Activated CD4-positive, alpha-beta memory T cell treated with anti-CD3 and anti-CD28 coated beads for 36 hours (primary cell): ENCODE results near the gene MRPL53. TPM values are rescaled to one million over a fixed set of nuclear protein-coding genes. Genes with fewer than 3 reads are reported as not detected.

ENCODE experiments used
- CTCF ChIA-PET: fragments of 350-600 bp; sonication (Branson Sonifier 250); formaldehyde crosslinking; loops from one replicate; lab custom pipeline; 2021; ENCODE audit warnings: antibody characterized with exemption, inconsistent platforms; lab: Charles Lee
- POLR2A ChIA-PET: fragments of 350-600 bp; sonication (Branson Sonifier 250); formaldehyde crosslinking; loops from one replicate; lab custom pipeline; 2021; ENCODE audit warnings: antibody characterized with exemption; lab: Charles Lee
- DNase-seq: peaks from one replicate; pipeline ENCODE4 v3.0.0-alpha.2; 2020
- H3K27ac Mint-ChIP-seq: one replicate; pipeline ENCODE4 v1.8.0; 2021; ENCODE audit warnings: mixed read lengths
- H3K27me3 Mint-ChIP-seq: one replicate; pipeline ENCODE4 v1.8.0; 2021; ENCODE audit warnings: mixed read lengths
- H3K36me3 Mint-ChIP-seq: one replicate; pipeline ENCODE4 v1.8.0; 2021; ENCODE audit warnings: mixed read lengths
- H3K4me1 Mint-ChIP-seq: one replicate; pipeline ENCODE4 v1.8.0; 2021; ENCODE audit warnings: low read depth, mixed read lengths
- H3K4me3 Mint-ChIP-seq: one replicate; pipeline ENCODE4 v1.8.0; 2021; ENCODE audit warnings: mild to moderate bottlenecking, mixed read lengths
- H3K9me3 Mint-ChIP-seq: one replicate; pipeline ENCODE4 v1.8.0; 2021; ENCODE audit warnings: mixed read lengths
- intact Hi-C: fragments of 100-400 bp; cut with micrococcal nuclease; formaldehyde crosslinking; loops from one replicate; pipeline ENCODE4 v1.15.1; 2023
- total RNA-seq, 2 experiments: library from RNA; stranded (reverse); gene quantifications; one replicate each; pipeline ENCODE4 v1.2.3, GENCODE V29; 2021

Gene MRPL53
- total RNA-seq, 2 experiments from 2014 or later, result 117 to 121 TPM

DNA sequence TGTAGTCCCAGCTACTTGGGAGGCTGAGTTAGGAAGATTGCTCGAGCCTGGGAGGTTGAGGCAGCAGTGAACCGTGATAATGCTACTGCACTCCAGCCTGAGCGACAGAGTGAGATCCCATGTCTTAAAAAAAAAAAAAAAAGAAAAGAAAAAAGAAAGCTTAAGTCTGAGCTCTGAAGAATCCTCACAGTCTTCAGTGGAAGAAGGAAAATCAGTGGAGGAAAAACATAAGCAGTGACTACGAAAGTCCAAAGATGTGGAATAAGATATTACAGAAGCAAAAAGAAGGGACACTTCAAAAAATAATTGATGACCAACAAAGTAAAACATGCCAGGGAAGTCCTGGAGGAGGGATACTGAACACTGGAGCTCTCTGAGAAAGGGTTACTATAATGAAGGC lies 37.8 kb upstream of the MRPL53 start:
- ChIA-PET CTCF (interaction anchor here (1.6 kb wide), 1 partner anchor 20 kb away, joined by 8 read pairs; the partner anchor contains the start of genes AUP1 and HTRA2), POLR2A (interaction anchor here (1.0 to 2.1 kb wide), 4 partner anchors 9 to 27 kb away, joined by 3 to 11 read pairs (median 4); partner anchors contain the start of genes AUP1 and HTRA2)
- peaks cover 34% of the 10 kb centered on the region for H3K4me1 Mint-ChIP-seq
- intact Hi-C loops, result no loop called here
- peaks cover 15% of the 10 kb centered on the region for H3K36me3 Mint-ChIP-seq
- peaks cover 28% of the 10 kb centered on the region for H3K27me3 Mint-ChIP-seq
- H3K9me3 Mint-ChIP-seq, result no peaks in the 10 kb centered on the region
- no peak for DNase-seq
- H3K4me3 Mint-ChIP-seq, result no peak overlapping the region
- no peak overlapping the region for H3K27ac Mint-ChIP-seq

GRCh38 chr2:74507926-74508520 lies 35.5 kb upstream of the MRPL53 start:
- DNase-seq, result no peak
- intact Hi-C loops, result loop anchor here (1.0 kb wide), 4 partner anchors 7 to 50 kb away; partner anchors contain the start of genes AUP1, HTRA2, TTC31 and WBP1
- peak overlapping the region; percentile 91 for H3K4me3 Mint-ChIP-seq
- H3K27ac Mint-ChIP-seq, result peak overlapping the region; percentile 98
- no peaks in the 10 kb centered on the region for H3K9me3 Mint-ChIP-seq
- peaks cover 34% of the 10 kb centered on the region for H3K27me3 Mint-ChIP-seq
- POLR2A ChIA-PET, result interaction anchor here (1.1 to 1.9 kb wide), 2 partner anchors 11 to 21 kb away, joined by 4 to 6 read pairs; no protein-coding TSS in a partner anchor
- peaks cover 41% of the 10 kb centered on the region for H3K4me1 Mint-ChIP-seq
- H3K36me3 Mint-ChIP-seq, result peaks cover 30% of the 10 kb centered on the region
- CTCF ChIA-PET, result interaction anchor here (1.0 to 2.0 kb wide), 2 partner anchors 25 to 59 kb away, joined by 3 to 7 read pairs; partner anchors contain the start of genes CCDC142 and TTC31

DNA sequence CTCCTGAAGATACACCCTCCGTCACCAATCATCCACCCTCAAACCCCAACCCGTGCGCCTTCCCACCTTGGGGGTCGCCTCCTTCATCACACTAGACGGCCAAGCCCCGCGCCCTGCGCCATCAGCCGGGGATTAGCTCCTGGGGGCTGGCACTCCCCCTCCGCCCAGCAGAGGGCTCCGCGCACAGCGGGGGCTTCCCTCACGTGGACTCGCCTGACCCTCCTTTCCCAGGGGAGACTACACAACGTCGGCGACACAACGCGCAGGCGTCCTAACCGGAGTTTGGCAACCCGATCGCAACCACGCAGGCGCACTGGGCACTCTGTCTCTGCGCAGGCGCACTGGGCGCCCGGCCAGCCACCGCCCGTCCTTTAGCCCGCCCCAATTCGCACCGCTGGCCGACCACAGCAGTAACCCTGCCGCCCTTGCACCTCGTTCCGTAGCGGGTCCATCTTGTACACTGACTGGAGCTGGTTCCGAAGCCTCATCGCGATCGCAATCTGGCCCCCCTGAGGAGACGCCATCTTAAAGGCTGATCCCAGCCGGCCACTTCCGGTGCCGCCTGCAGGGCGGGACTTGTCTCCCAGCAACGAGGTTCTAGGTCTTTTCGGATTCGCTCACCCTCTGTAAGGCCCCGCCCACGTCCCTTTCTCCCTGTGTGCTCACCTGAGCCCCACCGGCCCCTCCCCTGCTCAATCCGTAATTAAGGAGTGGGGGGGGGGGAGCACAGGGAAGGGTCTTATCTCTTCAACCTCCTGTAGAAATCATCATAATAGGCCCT lies 34.9 kb upstream of the MRPL53 start, which contains the start of gene PCGF1:
Gene PCGF1, minus strand, starts transcription at position 551 of the 781 bp plus-strand sequence. Its CDS starts 27 bp downstream, at position 524.
- H3K9me3 Mint-ChIP-seq, result no peaks in the 10 kb centered on the region
- peak within 1 kb of the TSS; percentile 98 for H3K27ac Mint-ChIP-seq

DNA sequence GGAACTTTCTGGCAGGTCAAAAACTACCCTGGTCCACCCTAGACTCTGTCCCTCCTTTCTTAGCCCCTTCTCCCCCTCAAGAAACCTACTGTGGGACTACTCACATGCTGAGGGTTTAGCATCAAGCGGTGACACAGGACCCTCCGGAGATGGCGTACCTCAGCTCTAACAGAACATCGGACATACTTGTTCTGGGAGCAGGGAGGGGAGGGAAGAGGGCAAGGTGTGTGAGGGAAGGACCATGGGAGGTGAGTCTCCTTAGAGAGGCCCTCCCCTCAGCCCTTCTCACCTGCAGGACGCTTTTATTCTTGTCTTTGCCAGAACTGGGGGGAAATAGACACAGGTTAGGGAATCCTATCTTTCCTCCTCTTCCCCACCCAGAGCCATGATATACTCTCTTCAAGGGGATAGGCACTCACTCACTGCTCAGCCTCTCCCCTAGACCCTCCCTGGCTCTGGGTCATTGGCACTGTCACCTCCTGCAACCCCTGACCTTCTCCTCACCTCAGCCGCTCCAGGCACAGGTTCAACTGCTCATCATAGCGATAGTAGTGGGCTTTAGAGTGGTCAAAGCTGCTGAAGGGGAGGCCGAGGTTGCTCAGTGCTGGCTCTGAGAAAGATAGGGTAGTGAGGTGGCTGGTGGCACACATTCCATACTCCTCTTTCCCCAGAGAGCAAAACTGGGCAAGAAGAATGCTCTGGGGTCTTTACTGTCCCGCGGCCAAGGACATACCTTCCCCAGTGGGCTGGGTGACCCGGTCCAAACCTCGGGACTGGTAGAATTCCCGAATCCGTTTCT lies 33.2 kb upstream of the MRPL53 start:
- intact Hi-C loops, result no loop called here
- Mint-ChIP-seq H3K9me3 (no peaks in the 10 kb centered on the region), H3K27me3 (peaks cover 41% of the 10 kb centered on the region), H3K36me3 (peaks cover 30% of the 10 kb centered on the region), H3K4me1 (peaks cover 50% of the 10 kb centered on the region), H3K27ac (no peak overlapping the region), H3K4me3 (no peak overlapping the region)
- ChIA-PET POLR2A (interaction anchor here (1.3 kb wide), 1 partner anchor 26 kb away, joined by 3 read pairs; no protein-coding TSS in a partner anchor), CTCF (interaction anchor here (2.0 kb wide), 1 partner anchor 23 kb away, joined by 7 read pairs; the partner anchor contains the start of genes CCDC142 and TTC31)
- DNase-seq, result no peak

More for the DNA sequence above, 34.9 kb upstream of the MRPL53 start, which contains the start of gene PCGF1:
- H3K4me3 Mint-ChIP-seq, result peak within 1 kb of the TSS; percentile 91
- H3K4me1 Mint-ChIP-seq, result peaks cover 48% of the 10 kb centered on the region
- intact Hi-C loops, result loop anchor here (1.0 kb wide), 4 partner anchors 8 to 49 kb away; partner anchors contain the start of genes AUP1, HTRA2, TTC31 and WBP1
- ChIA-PET CTCF (interaction anchor here (0.7 to 2.0 kb wide), 3 partner anchors 14 to 60 kb away, joined by 3 to 7 read pairs (median 3); partner anchors contain the start of genes CCDC142 and TTC31), POLR2A (interaction anchor here (0.5 to 1.9 kb wide), 5 partner anchors 10 to 24 kb away, joined by 3 to 6 read pairs (median 4); no protein-coding TSS in a partner anchor)
- peaks cover 30% of the 10 kb centered on the region for H3K36me3 Mint-ChIP-seq
- DNase-seq, result peak; percentile 99
- peaks cover 33% of the 10 kb centered on the region for H3K27me3 Mint-ChIP-seq

DNA sequence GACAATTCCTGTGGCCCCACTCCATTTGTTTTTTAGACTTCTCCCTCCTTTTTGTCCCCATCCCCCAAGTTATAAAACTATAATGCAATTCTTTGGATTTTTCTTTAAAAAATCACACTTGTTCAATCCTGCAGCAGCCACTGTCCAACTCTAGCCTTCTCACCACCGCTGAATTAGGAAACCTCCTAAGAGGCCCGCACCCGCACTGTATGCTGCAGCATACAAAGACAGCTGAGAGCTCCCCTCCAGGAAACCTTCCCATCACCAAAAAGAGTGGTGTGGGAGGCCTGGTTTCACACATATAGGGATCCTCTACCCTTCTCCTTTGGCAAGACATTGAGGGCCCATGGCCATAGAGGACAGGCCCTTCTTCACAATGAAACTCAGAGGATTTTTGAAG lies 32.1 kb upstream of the MRPL53 start:
- POLR2A ChIA-PET, result interaction anchor here (1.5 to 1.9 kb wide), 2 partner anchors 12 to 22 kb away, joined by 4 to 6 read pairs; partner anchors contain the start of gene DQX1
- no peak for DNase-seq
- peaks cover 52% of the 10 kb centered on the region for H3K27me3 Mint-ChIP-seq

GRCh38 chr2:74503506-74504475 lies 31.3 kb upstream of the MRPL53 start:
- Mint-ChIP-seq H3K27me3 (peaks cover 57% of the 10 kb centered on the region), H3K36me3 (peaks cover 30% of the 10 kb centered on the region), H3K9me3 (no peaks in the 10 kb centered on the region), H3K27ac (no peak overlapping the region), H3K4me3 (peak overlapping the region; percentile 65), H3K4me1 (peaks cover 50% of the 10 kb centered on the region)
- DNase-seq, result no peak
- CTCF ChIA-PET, result interaction anchor here (0.8 to 3.7 kb wide), 3 partner anchors 9 to 84 kb away, joined by 4 to 15 read pairs (median 6); no protein-coding TSS in a partner anchor
- POLR2A ChIA-PET, result interaction anchor here (1.5 to 1.9 kb wide), 2 partner anchors 13 to 23 kb away, joined by 4 to 6 read pairs; partner anchors contain the start of gene DQX1
- intact Hi-C loops, result no loop called here

More for the DNA sequence above, 32.1 kb upstream of the MRPL53 start:
- H3K9me3 Mint-ChIP-seq, result no peaks in the 10 kb centered on the region
- no peak overlapping the region for H3K27ac Mint-ChIP-seq
- CTCF ChIA-PET, result interaction anchor here (1.3 kb wide), 1 partner anchor 81 kb away, joined by 6 read pairs; no protein-coding TSS in a partner anchor
- intact Hi-C loops, result no loop called here
- peaks cover 46% of the 10 kb centered on the region for H3K4me1 Mint-ChIP-seq
- H3K36me3 Mint-ChIP-seq, result peaks cover 30% of the 10 kb centered on the region
- no peak overlapping the region for H3K4me3 Mint-ChIP-seq

GRCh38 chr2:74502720-74503505 lies 30.4 kb upstream of the MRPL53 start:
- peaks cover 48% of the 10 kb centered on the region for H3K4me1 Mint-ChIP-seq
- DNase-seq, result peak; percentile 71
- H3K27me3 Mint-ChIP-seq, result peaks cover 63% of the 10 kb centered on the region
- peaks cover 30% of the 10 kb centered on the region for H3K36me3 Mint-ChIP-seq
- no peak overlapping the region for H3K27ac Mint-ChIP-seq
- H3K4me3 Mint-ChIP-seq, result peak overlapping the region; percentile 65
- ChIA-PET CTCF (interaction anchor here (0.8 to 3.7 kb wide), 4 partner anchors 9 to 85 kb away, joined by 4 to 15 read pairs (median 5); partner anchors contain the start of genes CCDC142 and TTC31), POLR2A (interaction anchor here (1.5 to 1.9 kb wide), 2 partner anchors 14 to 24 kb away, joined by 4 to 6 read pairs; partner anchors contain the start of gene DQX1)
- intact Hi-C loops, result no loop called here
- no peaks in the 10 kb centered on the region for H3K9me3 Mint-ChIP-seq

- H3K4me3 Mint-ChIP-seq, result peak overlapping the region; percentile 65
- H3K27ac Mint-ChIP-seq, result no peak overlapping the region
- H3K27me3 Mint-ChIP-seq, result peaks cover 63% of the 10 kb centered on the region
- no peaks in the 10 kb centered on the region for H3K9me3 Mint-ChIP-seq
- ChIA-PET POLR2A (interaction anchor here (0.7 kb wide), 1 partner anchor 8 kb away, joined by 3 read pairs; no protein-coding TSS in a partner anchor), CTCF (interaction anchor here (1.7 to 3.7 kb wide), 3 partner anchors 20 to 86 kb away, joined by 4 to 15 read pairs (median 9); partner anchors contain the start of genes CCDC142 and TTC31)
- no peak for DNase-seq
- intact Hi-C loops, result no loop called here
- H3K4me1 Mint-ChIP-seq, result peaks cover 54% of the 10 kb centered on the region
- peaks cover 27% of the 10 kb centered on the region for H3K36me3 Mint-ChIP-seq
These were observed 29.8 kb upstream of the MRPL53 start for GRCh38 chr2:74502147-74502719.
